Lung (tissue), 12 donors: ENCODE measurements around the gene PTBP1. TPM values are rescaled to one million over a fixed set of nuclear protein-coding genes. Genes with fewer than 3 reads are reported as not detected.

ENCODE experiments used
- ATAC-seq: fragments of 200-7000 bp; cut with Tn5 transposase; one replicate; pipeline ENCODE4 v1.9.1; 2020; ENCODE audit warnings: moderate number of reproducible peaks; ENCODE audit not compliant: insufficient read depth, low FRiP score
- DNase-seq, 3 donors: peaks; one replicate each; pipeline ENCODE4 v3.0.0-alpha.2; 2013 to 2017
- H3K27ac ChIP-seq, 2 donors: one replicate each; pipeline ENCODE4 v1.5.1; 2013; ENCODE audit warnings: mild to moderate bottlenecking in 2 of 2, moderate library complexity in 2 of 2, control low read depth in 1 of 2, inconsistent platforms in 1 of 2, low read depth in 1 of 2, low read length in 1 of 2
- H3K27me3 ChIP-seq, 3 donors: one replicate each; pipeline ENCODE4 v1.5.1; 2013; ENCODE audit warnings: low read length in 2 of 3; ENCODE audit not compliant: control insufficient read depth in 3 of 3, insufficient read depth in 3 of 3
- H3K36me3 ChIP-seq, 4 donors: one replicate each; pipeline ENCODE4 v1.5.1; 2013; ENCODE audit warnings: low read length in 4 of 4, mild to moderate bottlenecking in 1 of 4, moderate library complexity in 1 of 4; ENCODE audit not compliant: control insufficient read depth in 4 of 4, insufficient read depth in 4 of 4
- H3K4me1 ChIP-seq, 5 donors: one replicate each; pipeline ENCODE4 v1.5.1; 2013; ENCODE audit warnings: low read length in 5 of 5, mild to moderate bottlenecking in 2 of 5, moderate library complexity in 1 of 5; ENCODE audit not compliant: control insufficient read depth in 5 of 5, insufficient read depth in 5 of 5
- H3K4me3 ChIP-seq: one replicate; pipeline ENCODE4 v1.5.1; 2013; ENCODE audit warnings: mild to moderate bottlenecking, control low read depth, moderate library complexity
- H3K9ac ChIP-seq, 2 donors: one replicate each; pipeline ENCODE4 v1.5.1; 2013; ENCODE audit warnings: low read length in 2 of 2, control low read depth in 1 of 2; ENCODE audit not compliant: insufficient read depth in 1 of 2
- H3K9me3 ChIP-seq, 4 donors: one replicate each; pipeline ENCODE4 v1.5.1; 2013; ENCODE audit warnings: low read length in 3 of 4, mild to moderate bottlenecking in 1 of 4, moderate library complexity in 1 of 4; ENCODE audit not compliant: control insufficient read depth in 4 of 4, insufficient read depth in 3 of 4
- WGBS, 2 donors: extraction: QIAGEN DNeasy Blood & Tissue Kit; methylation state at CpG; one replicate each; pipeline ENCODE4 v1.1.7; 2013; 5-methylcytosine and 5-hydroxymethylcytosine counted together
- polyA plus RNA-seq, 2 donors: library from polyadenylated mRNA; stranded (reverse); fragments of 200-250 nt; gene quantifications; one replicate each; pipeline ENCODE4 v1.2.1, GENCODE V29; 2013
- total RNA-seq, 2 donors: library from RNA; depleted of rRNA in 1 of 2; stranded (reverse); fragments of >200 nt in 1 of 2; gene quantifications; one replicate each; pipeline ENCODE4 v1.2.1, GENCODE V29; 2014 to 2021
- TF ChIP-seq, protein P1 (sequence below): IDR thresholded peaks from 2 replicates; pipeline ENCODE4 v1.5.1; 2012; ENCODE audit warnings: mild to moderate bottlenecking; ENCODE audit errors: control extremely low read depth, extremely low read depth
- donor health status: control.
- donor health status: control.
- donor health status: Bipolar disorder and iron deficiency.
- donor health status: healthy.
- donor health status: DM: yes; HTN: yes; CAD: no.

The PTBP1 gene
- total and polyA plus RNA-seq, 4 donors, result 112 to 321 (median 203) TPM

- H3K9ac ChIP-seq, result no peak overlapping the region
- no peaks in the 10 kb centered on the region for H3K27me3 ChIP-seq
- peaks cover 17 to 49% (median 28%) of the 10 kb centered on the region in 4 donors for H3K36me3 ChIP-seq
- H3K27ac ChIP-seq, result no peak overlapping the region
- H3K9me3 ChIP-seq, result no peaks in the 10 kb centered on the region
- TF ChIP-seq, protein P1, sequence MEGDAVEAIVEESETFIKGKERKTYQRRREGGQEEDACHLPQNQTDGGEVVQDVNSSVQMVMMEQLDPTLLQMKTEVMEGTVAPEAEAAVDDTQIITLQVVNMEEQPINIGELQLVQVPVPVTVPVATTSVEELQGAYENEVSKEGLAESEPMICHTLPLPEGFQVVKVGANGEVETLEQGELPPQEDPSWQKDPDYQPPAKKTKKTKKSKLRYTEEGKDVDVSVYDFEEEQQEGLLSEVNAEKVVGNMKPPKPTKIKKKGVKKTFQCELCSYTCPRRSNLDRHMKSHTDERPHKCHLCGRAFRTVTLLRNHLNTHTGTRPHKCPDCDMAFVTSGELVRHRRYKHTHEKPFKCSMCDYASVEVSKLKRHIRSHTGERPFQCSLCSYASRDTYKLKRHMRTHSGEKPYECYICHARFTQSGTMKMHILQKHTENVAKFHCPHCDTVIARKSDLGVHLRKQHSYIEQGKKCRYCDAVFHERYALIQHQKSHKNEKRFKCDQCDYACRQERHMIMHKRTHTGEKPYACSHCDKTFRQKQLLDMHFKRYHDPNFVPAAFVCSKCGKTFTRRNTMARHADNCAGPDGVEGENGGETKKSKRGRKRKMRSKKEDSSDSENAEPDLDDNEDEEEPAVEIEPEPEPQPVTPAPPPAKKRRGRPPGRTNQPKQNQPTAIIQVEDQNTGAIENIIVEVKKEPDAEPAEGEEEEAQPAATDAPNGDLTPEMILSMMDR, result no peak
- no peak overlapping the region for H3K4me3 ChIP-seq
- 95% methylated on average over 58 to 72 of the region's 72 CpGs for WGBS, 2 donors
- DNase-seq (no peak), ATAC-seq (no peak)
- no peaks in the 10 kb centered on the region for H3K4me1 ChIP-seq
Observed at GRCh38 chr19:812747-813218, 15.5 kb downstream of the PTBP1 start.

GRCh38 chr19:813219-814151 lies 16.2 kb downstream of the PTBP1 start:
- H3K36me3 ChIP-seq, result peaks cover 13 to 42% (median 24%) of the 10 kb centered on the region in 4 donors
- TF ChIP-seq, protein P1, result no peak
- H3K27ac ChIP-seq, result no peak overlapping the region
- no peak overlapping the region for H3K9ac ChIP-seq
- DNase-seq (no peak), ATAC-seq (no peak)
- H3K9me3 ChIP-seq, result no peaks in the 10 kb centered on the region
- no peaks in the 10 kb centered on the region for H3K4me1 ChIP-seq
- WGBS, 2 donors, result 93 to 95% methylated on average over 84 to 87 of the region's 87 CpGs
- H3K4me3 ChIP-seq, result no peak overlapping the region
- no peaks in the 10 kb centered on the region for H3K27me3 ChIP-seq

GRCh38 chr19:814152-815078 lies 17.2 kb downstream of the PTBP1 start:
- DNase-seq, result no peak
- no peak overlapping the region for H3K4me3 ChIP-seq
- H3K9me3 ChIP-seq, result no peaks in the 10 kb centered on the region
- H3K27me3 ChIP-seq, result no peaks in the 10 kb centered on the region
- no peak overlapping the region for H3K9ac ChIP-seq
- ATAC-seq, result no peak
- H3K4me1 ChIP-seq, result no peaks in the 10 kb centered on the region
- H3K36me3 ChIP-seq, result peaks cover 12 to 39% (median 21%) of the 10 kb centered on the region in 4 donors
- TF ChIP-seq, protein P1, result no peak
- no peak overlapping the region for H3K27ac ChIP-seq
- WGBS, 2 donors, result 86 to 92% methylated on average over 45 to 49 of the region's 49 CpGs
